H1 (cell line): Measurements from ENCODE around the gene OR2L13. TPM values are rescaled to one million over a fixed set of nuclear protein-coding genes. Genes with fewer than 3 reads are reported as not detected.

Source experiments
- CTCF ChIA-PET: fragments of 300-600 bp; sonication (Branson Sonifier 250); formaldehyde crosslinking; loops from one replicate; lab custom pipeline; 2021; ENCODE audit not compliant: partially characterized antibody; lab: Charles Lee
- POLR2A ChIA-PET: fragments of 300-600 bp; sonication (Branson Sonifier 250); formaldehyde crosslinking; loops from one replicate; lab custom pipeline; 2021; ENCODE audit warnings: inconsistent platforms; ENCODE audit not compliant: partially characterized antibody; lab: Charles Lee
- DNase-seq, 2 experiments: peaks; one replicate each; pipeline versions ENCODE4 v3.0.0 to v3.0.0-alpha.2; 2010 to 2022; ENCODE audit warnings: low spot score in 2 of 2, low read depth in 1 of 2, mixed read lengths in 1 of 2
- FAIRE-seq: peaks from 2 replicates; lab custom pipeline; 2011; peaks lifted over from hg19 to GRCh38; lab: Jason Lieb, UNC
- H2AFZ ChIP-seq: 2 replicates; pipeline ENCODE4 v1.8.1; 2012; ENCODE audit warnings: low read length, inconsistent platforms
- H2AK5ac ChIP-seq: 2 replicates; pipeline ENCODE4 v1.6.1; 2013; ENCODE audit warnings: low read depth, low read length
- H2BK120ac ChIP-seq: replicated peaks from 2 replicates; pipeline ENCODE3; 2013; ENCODE audit warnings: low read depth, low read length, inconsistent platforms
- H2BK12ac ChIP-seq: 2 replicates; pipeline ENCODE4 v1.6.1; 2013; ENCODE audit warnings: low read depth, low read length
- H2BK15ac ChIP-seq: 2 replicates; pipeline ENCODE4 v1.6.1; 2013; ENCODE audit warnings: low read length
- H2BK20ac ChIP-seq: 2 replicates; pipeline ENCODE4 v1.6.1; 2013; ENCODE audit warnings: low read length
- H2BK5ac ChIP-seq: 2 replicates; pipeline ENCODE4 v1.6.1; 2013; ENCODE audit warnings: low read depth, low read length
- H3K14ac ChIP-seq: 2 replicates; pipeline ENCODE4 v1.6.1; 2013; ENCODE audit warnings: inconsistent platforms; ENCODE audit not compliant: insufficient read length
- H3K18ac ChIP-seq: 2 replicates; pipeline ENCODE4 v1.6.1; 2013; ENCODE audit warnings: low read length; ENCODE audit errors: extremely low read depth
- H3K23ac ChIP-seq: 2 replicates; pipeline ENCODE4 v1.6.1; 2013; ENCODE audit warnings: inconsistent platforms; ENCODE audit not compliant: insufficient read length
- H3K23me2 ChIP-seq: 2 replicates; pipeline ENCODE4 v1.6.1; 2013; ENCODE audit warnings: low read depth, low read length
- H3K27ac ChIP-seq: 2 replicates; pipeline ENCODE4 v1.6.1; 2011; ENCODE audit warnings: low read depth, low read length, inconsistent platforms
- H3K27me3 ChIP-seq, 4 experiments: replicated peaks in 1 of 4; 1 replicate in 1 of 4; 2 replicates in 3 of 4; pipeline versions ENCODE4 v1.6.1 to v1.8.1; 2011 to 2013; ENCODE audit warnings: low read length in 3 of 4, mild to moderate bottlenecking in 3 of 4, inconsistent platforms in 2 of 4, mixed read lengths in 2 of 4, moderate library complexity in 1 of 4; ENCODE audit not compliant: control insufficient read depth in 3 of 4, insufficient read depth in 3 of 4; ENCODE audit errors: extremely low read depth in 1 of 4
- H3K36me3 ChIP-seq, 4 experiments: 2 replicates each; pipeline versions ENCODE4 v1.6.1 to v1.8.1; 2011 to 2013; ENCODE audit warnings: mild to moderate bottlenecking in 4 of 4, low read length in 3 of 4, moderate library complexity in 2 of 4, control low read depth in 1 of 4, inconsistent platforms in 1 of 4; ENCODE audit not compliant: insufficient read depth in 4 of 4, control insufficient read depth in 2 of 4
- H3K4ac ChIP-seq: replicated peaks from 2 replicates; pipeline ENCODE3; 2013; ENCODE audit warnings: low read length, low read depth, mixed read lengths, inconsistent platforms; ENCODE audit not compliant: insufficient read length
- H3K4me1 ChIP-seq, 4 experiments: replicated peaks in 1 of 4; 1 replicate in 1 of 4; 2 replicates in 3 of 4; pipeline versions ENCODE4 v1.6.1 to v1.8.1; 2011 to 2013; ENCODE audit warnings: low read length in 3 of 4, inconsistent platforms in 2 of 4, mixed read lengths in 1 of 4; ENCODE audit not compliant: insufficient read depth in 4 of 4, control insufficient read depth in 3 of 4
- H3K4me2 ChIP-seq, 2 experiments: 2 replicates each; pipeline versions ENCODE4 v1.6.1 to v1.8.1; 2011 to 2013; ENCODE audit warnings: low read depth in 2 of 2, low read length in 2 of 2, control low read depth in 1 of 2, inconsistent platforms in 1 of 2, mild to moderate bottlenecking in 1 of 2; ENCODE audit not compliant: insufficient read depth in 1 of 2
- H3K4me3 ChIP-seq, 4 experiments: fragments of 200-600, 300-600 bp in 1 of 4; sonication (generic), shearing (Covaris generic), sonication (Bioruptor Twin) in 1 of 4; 2 replicates each; pipeline versions ENCODE4 v1.5.1 to v1.8.1; 2011 to 2016; ENCODE audit warnings: low read length in 4 of 4, low read depth in 3 of 4, control low read depth in 2 of 4, inconsistent platforms in 2 of 4, mild to moderate bottlenecking in 2 of 4, mixed read lengths in 1 of 4, moderate library complexity in 1 of 4; ENCODE audit not compliant: insufficient read depth in 2 of 4; ENCODE audit errors: extremely low read depth in 1 of 4
- H3K56ac ChIP-seq: replicated peaks from 2 replicates; pipeline ENCODE3; 2013; ENCODE audit warnings: low read depth, mild to moderate bottlenecking, mixed read lengths, low read length, inconsistent platforms; ENCODE audit not compliant: insufficient read length
- H3K79me1 ChIP-seq: 2 replicates; pipeline ENCODE4 v1.6.1; 2013; ENCODE audit warnings: low read depth, low read length, control low read depth
- H3K79me2 ChIP-seq, 2 experiments: 2 replicates each; pipeline versions ENCODE4 v1.6.1 to v1.8.1; 2012 to 2013; ENCODE audit warnings: low read length in 2 of 2, mild to moderate bottlenecking in 2 of 2, inconsistent platforms in 1 of 2; ENCODE audit not compliant: insufficient read depth in 2 of 2, control insufficient read depth in 1 of 2
- H3K9ac ChIP-seq, 4 experiments: replicated peaks in 1 of 4; 1 replicate in 1 of 4; 2 replicates in 3 of 4; pipeline versions ENCODE4 v1.6.1 to v1.8.1; 2011 to 2013; ENCODE audit warnings: low read depth in 3 of 4, low read length in 3 of 4, control low read depth in 2 of 4, mild to moderate bottlenecking in 2 of 4, moderate library complexity in 2 of 4, inconsistent platforms in 1 of 4; ENCODE audit errors: extremely low read depth in 1 of 4
- H3K9me3 ChIP-seq, 2 experiments: 2 replicates each; pipeline versions ENCODE4 v1.6.1 to v1.8.1; 2012 to 2013; ENCODE audit warnings: mild to moderate bottlenecking in 2 of 2, moderate library complexity in 2 of 2, control low read depth in 1 of 2, inconsistent platforms in 1 of 2, low read depth in 1 of 2, low read length in 1 of 2, mixed read lengths in 1 of 2; ENCODE audit not compliant: insufficient read depth in 2 of 2
- H4K20me1 ChIP-seq, 2 experiments: replicated peaks in 1 of 2; 2 replicates each; pipeline versions ENCODE3 to v1.8.1; 2011 to 2013; ENCODE audit warnings: inconsistent platforms in 2 of 2, low read length in 2 of 2, mild to moderate bottlenecking in 1 of 2; ENCODE audit not compliant: insufficient read depth in 2 of 2, control insufficient read depth in 1 of 2
- H4K5ac ChIP-seq: 2 replicates; pipeline ENCODE4 v1.6.1; 2013; ENCODE audit warnings: low read length, low read depth, mixed read lengths, inconsistent platforms; ENCODE audit not compliant: insufficient read length
- H4K8ac ChIP-seq: 2 replicates; pipeline ENCODE4 v1.8.0; 2013; ENCODE audit warnings: mild to moderate bottlenecking, moderate library complexity, low read length, inconsistent platforms; ENCODE audit not compliant: insufficient read depth; ENCODE audit errors: extremely low read depth
- H4K91ac ChIP-seq: replicated peaks from 2 replicates; pipeline ENCODE3; 2013; ENCODE audit warnings: low read length, mixed read lengths, inconsistent platforms; ENCODE audit not compliant: insufficient read length
- ATF3 ChIP-seq: IDR thresholded peaks from 2 replicates; pipeline ENCODE4 v1.6.1; 2011; ENCODE audit warnings: low read depth, mild to moderate bottlenecking, low read length; ENCODE audit not compliant: insufficient read depth
- BCL11A ChIP-seq, 2 experiments: IDR thresholded peaks; one replicate each; pipeline ENCODE4 v1.6.1; 2011; ENCODE audit warnings: low read depth in 2 of 2, low read length in 2 of 2, mild to moderate bottlenecking in 2 of 2
- CBX5 ChIP-seq: fragments of 300-800, 300-1000 bp; sonication (generic); IDR thresholded peaks from 2 replicates; pipeline ENCODE4 v1.7.1; 2016; ENCODE audit warnings: antibody characterized with exemption, low read length, low read depth
- SP2 ChIP-seq: IDR thresholded peaks from 2 replicates; pipeline ENCODE4 v1.6.1; 2012; ENCODE audit warnings: mild to moderate bottlenecking, low read length, inconsistent platforms
- TEAD4 ChIP-seq: IDR thresholded peaks from 2 replicates; pipeline ENCODE4 v1.6.1; 2012; ENCODE audit warnings: low read depth, low read length, inconsistent platforms, mixed read lengths
- WGBS, 2 experiments: shearing (Covaris generic) in 1 of 2; methylation state at CpG; one replicate each; pipeline versions ENCODE4 v1.1.6 to v1.1.7; 2013 to 2015; ENCODE audit warnings: low lambda C conversion rate in 2 of 2, mixed read lengths in 2 of 2, inconsistent platforms in 1 of 2, low coverage in 1 of 2, missing lambda C conversion rate in 1 of 2; ENCODE audit not compliant: insufficient replicate concordance in 2 of 2, insufficient coverage in 1 of 2, insufficient read length in 1 of 2; ENCODE audit errors: extremely low coverage in 1 of 2, missing lambda C conversion rate in 1 of 2; 5-methylcytosine and 5-hydroxymethylcytosine counted together
- polyA plus RNA-seq, 7 experiments: library from polyadenylated mRNA; depleted of rRNA in 3 of 7; stranded (reverse) in 5 of 7; unstranded in 2 of 7; fragments of >200 nt in 5 of 7; fragments of 200-250 nt in 2 of 7; gene quantifications; 1 replicate in 5 of 7; 2 replicates in 1 of 7; 4 replicates in 1 of 7; pipeline versions ENCODE4 v1.2.1 to v1.2.3, GENCODE V29; 2011 to 2013; ENCODE audit warnings: missing spikeins in 2 of 7, mixed read lengths in 2 of 7
- total RNA-seq: library from RNA; stranded (reverse); fragmentation: NEBNext Ultra II Directional; extraction: Animal tissue kit (Norgen Biotek cat#: 25700); gene quantifications from 2 replicates; pipeline ENCODE4 v1.2.1, GENCODE V29; 2021

The OR2L13 gene
- total and polyA plus RNA-seq, 2 of the 8 experiments (the other 6 are each of a cell fraction or from before 2014, with no cell fraction given) = not detected

DNA sequence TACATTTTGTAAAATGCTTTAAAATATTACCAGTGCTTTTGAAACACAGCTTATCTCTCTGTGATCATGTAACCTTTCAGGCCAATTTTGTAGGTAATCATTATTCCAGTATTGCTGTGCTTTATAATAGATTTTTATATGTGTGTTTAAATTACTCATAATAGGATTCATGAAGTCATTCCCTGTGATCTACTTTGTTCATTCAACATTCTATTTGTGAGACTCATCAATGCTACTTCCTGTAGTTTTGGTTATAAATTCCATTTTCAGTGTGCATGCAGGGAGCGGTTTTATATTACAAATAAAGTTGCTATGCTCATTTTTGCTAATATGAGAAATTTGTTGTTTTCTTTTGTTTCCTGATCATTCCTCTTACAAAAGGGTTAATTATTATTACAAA lies 45.9 kb downstream of the OR2L13 start:
- no peak overlapping the region for H2BK120ac ChIP-seq
- TF ChIP-seq TEAD4 (no peak), CBX5 (no peak), BCL11A (IDR thresholded peaks at IDR 0.05; ENCODE audit: low read depth in 2 of 2, low read length in 2 of 2) (no peak), ATF3 (no peak), SP2 (no peak)
- no peak overlapping the region for H4K5ac ChIP-seq
- no peaks in the 10 kb centered on the region for H3K79me2 ChIP-seq
- no peak overlapping the region for H2BK5ac ChIP-seq
- H2BK15ac ChIP-seq = no peak overlapping the region
- H3K4me3 ChIP-seq = no peak overlapping the region
- 67% methylated on average over 1 of the region's 1 CpG; no CpG with 5 or more reads in 1 of the 2 experiments for WGBS, 2 experiments
- no peak overlapping the region for H2BK20ac ChIP-seq
- H3K23ac ChIP-seq = no peak overlapping the region
- no peak overlapping the region for H3K9ac ChIP-seq
- no peaks in the 10 kb centered on the region for H3K4me1 ChIP-seq
- H3K4me2 ChIP-seq = no peak overlapping the region
- H2AK5ac ChIP-seq = no peak overlapping the region
- H3K27me3 ChIP-seq = no peaks in the 10 kb centered on the region
- ChIA-PET POLR2A (no interaction called here), CTCF (no interaction called here)
- H3K23me2 ChIP-seq = no peaks in the 10 kb centered on the region
- no peaks in the 10 kb centered on the region for H3K36me3 ChIP-seq
- no peaks in the 10 kb centered on the region for H4K20me1 ChIP-seq
- no peak overlapping the region for H4K91ac ChIP-seq
- H3K18ac ChIP-seq = no peak overlapping the region
- FAIRE-seq (no peak), DNase-seq (no peak)
- H3K4ac ChIP-seq = no peak overlapping the region
- H3K14ac ChIP-seq = no peak overlapping the region
- no peak overlapping the region for H2AFZ ChIP-seq
- peaks cover 50% of the 10 kb centered on the region in 2 experiments for H3K9me3 ChIP-seq
- no peak overlapping the region for H3K27ac ChIP-seq
- H3K56ac ChIP-seq = no peak overlapping the region
- H3K79me1 ChIP-seq = no peaks in the 10 kb centered on the region
- no peak overlapping the region for H4K8ac ChIP-seq
- no peak overlapping the region for H2BK12ac ChIP-seq
